Adrenal gland (tissue), 12 donors: ENCODE data around the gene PORCN. TPM values are rescaled to one million over a fixed set of nuclear protein-coding genes. Genes with fewer than 3 reads are reported as not detected.

Experiments
- DNase-seq, 7 donors: peaks; one replicate each; pipeline ENCODE4 v3.0.0-alpha.2; 2019 to 2020
- H3K27ac ChIP-seq, 5 donors: fragments of 200-600 bp; sonication (generic) in 4 of 5; 1 replicate in 3 of 5; 2 replicates in 2 of 5; pipeline versions ENCODE4 v1.5.1 to v1.8.0; 2016 to 2020; ENCODE audit warnings: mild to moderate bottlenecking in 1 of 5
- H3K27me3 ChIP-seq: fragments of 200-600 bp; 2 replicates; pipeline ENCODE4 v1.8.0; 2021
- H3K36me3 ChIP-seq, 2 donors: fragments of 200-600 bp; replicated peaks in 1 of 2; 1 replicate in 1 of 2; 2 replicates in 1 of 2; pipeline versions ENCODE4 v1.5.1 to v1.8.0; 2018 to 2022
- H3K4me1 ChIP-seq, 2 donors: fragments of 200-600 bp; replicated peaks in 1 of 2; 1 replicate in 1 of 2; 2 replicates in 1 of 2; pipeline versions ENCODE4 v1.5.1 to v1.8.0; 2018 to 2021
- H3K4me3 ChIP-seq, 4 donors: fragments of 200-600 bp; sonication (generic) in 3 of 4; one replicate each; pipeline ENCODE4 v1.5.1; 2016 to 2018
- H3K9me3 ChIP-seq, 3 donors: fragments of 200-600 bp; sonication (generic) in 1 of 3; replicated peaks in 1 of 3; 1 replicate in 2 of 3; 2 replicates in 1 of 3; pipeline versions ENCODE4 v1.5.1 to v1.8.0; 2016 to 2021
- CTCF ChIP-seq, 6 experiments: fragments of 450-650 bp in 4 of 6; fragments of 200-600 bp in 2 of 6; sonication (generic) in 1 of 6; IDR thresholded peaks; 1 replicate in 5 of 6; 2 replicates in 1 of 6; pipeline versions ENCODE4 v1.5.1 to v1.8.0; 2016 to 2021; ENCODE audit warnings: antibody characterized with exemption in 6 of 6, mild to moderate bottlenecking in 2 of 6, moderate library complexity in 1 of 6
- POLR2A ChIP-seq, 2 donors: fragments of 450-650 bp; IDR thresholded peaks; one replicate each; pipeline ENCODE4 v1.6.1; 2017; ENCODE audit warnings: antibody characterized with exemption in 2 of 2, mild to moderate bottlenecking in 2 of 2, moderate library complexity in 1 of 2
- WGBS, 4 donors: extraction: QIAGEN DNeasy Blood & Tissue Kit in 2 of 4; methylation state at CpG; one replicate each; pipeline versions ENCODE4 v1.1.5 to v1.1.7; 2013 to 2017; 5-methylcytosine and 5-hydroxymethylcytosine counted together
- intact Hi-C, 2 donors: fragments of 100-400 bp; cut with DNase I; formaldehyde crosslinking; loops; one replicate each; pipeline versions ENCODE4 v1.14.1 to v1.15.0; 2022 to 2023
- polyA plus RNA-seq, 3 donors: library from polyadenylated mRNA; stranded (reverse); fragments of 200-250 nt in 2 of 3; fragments of 350-450 nt in 1 of 3; fragmentation: Illumina TruSeq in 1 of 3; extraction: RNeasy Lipid Tissue Mini Kit (QIAGEN cat#74804) in 1 of 3; gene quantifications; one replicate each; pipeline ENCODE4 v1.2.3, GENCODE V29; 2013 to 2014
- total RNA-seq, 9 donors: library from RNA; depleted of rRNA in 4 of 9; stranded (reverse); fragments of >200 nt in 4 of 9; fragments of 120-200 nt in 1 of 9; fragmentation: NEBNext Ultra II Directional in 1 of 9; extraction: Animal tissue kit (Norgen Biotek cat#: 25700) in 1 of 9; gene quantifications; one replicate each; pipeline versions ENCODE4 v1.1.0 to v1.2.4, GENCODE V29; 2013 to 2023
- donor health status: healthy with polysubstance abuse.
- donor health status: Bipolar disorder and iron deficiency.
- donor health status: DM: yes; HTN: yes; CAD: no.
- donor health status: DM: no; HTN: no; CAD: no.
- donor health status: DM: no; HTN: no; CAD: no.
- donor health status: DM: yes; HTN: yes; CAD: no.

The PORCN gene
- total and polyA plus RNA-seq, 12 donors = 9.5 to 290 (median 86.3) TPM

- H3K36me3 ChIP-seq = no peaks in the 10 kb centered on the region
- 80 to 91% (median 84%) methylated on average over 1 to 9 of the region's 9 CpGs for WGBS, 4 donors
- no peaks in the 10 kb centered on the region for H3K4me1 ChIP-seq
- no peak for DNase-seq
- no peaks in the 10 kb centered on the region for H3K9me3 ChIP-seq
- no peak overlapping the region for H3K4me3 ChIP-seq
- H3K27me3 ChIP-seq = no peaks in the 10 kb centered on the region
- no peak overlapping the region for H3K27ac ChIP-seq
- intact Hi-C loops = loop anchor here in 1 of 2 donors (10.0 kb wide), 1 partner anchor 407 kb away; no protein-coding TSS in a partner anchor
- TF ChIP-seq CTCF (IDR thresholded peaks at IDR 0.05) (no peak), POLR2A (IDR thresholded peaks at IDR 0.05) (no peak)
Observed at GRCh38 chrX:48491809-48492208, 17.0 kb upstream of the PORCN start.

GRCh38 chrX:48492293-48492910, 16.4 kb upstream of the PORCN start:
- Histone ChIP-seq H3K4me3 (no peak overlapping the region), H3K36me3 (no peaks in the 10 kb centered on the region), H3K9me3 (no peaks in the 10 kb centered on the region), H3K27ac (peak overlapping the region in 1 of 5 donors; percentile 3), H3K4me1 (no peaks in the 10 kb centered on the region), H3K27me3 (no peaks in the 10 kb centered on the region)
- DNase-seq = peak in 1 of 7 donors; percentile 11
- 51 to 71% (median 67%) methylated on average over 6 to 7 of the region's 7 CpGs for WGBS, 4 donors
- intact Hi-C loops = loop anchor here in 1 of 2 donors (10.0 kb wide), 1 partner anchor 408 kb away; no protein-coding TSS in a partner anchor
- no peak for TF ChIP-seq CTCF (IDR thresholded peaks at IDR 0.05)
- no peak for TF ChIP-seq POLR2A (IDR thresholded peaks at IDR 0.05)

GRCh38 chrX:48493890-48494364, 14.9 kb upstream of the PORCN start:
- Histone ChIP-seq H3K27me3 (no peaks in the 10 kb centered on the region), H3K4me1 (no peaks in the 10 kb centered on the region), H3K36me3 (no peaks in the 10 kb centered on the region), H3K9me3 (no peaks in the 10 kb centered on the region), H3K4me3 (no peak overlapping the region), H3K27ac (no peak overlapping the region)
- peak in 6 of 7 donors; percentile 58 to 71 (median 65) for DNase-seq
- TF ChIP-seq CTCF (IDR thresholded peaks at IDR 0.05) (peak in 5 of 6 experiments; percentile 23 to 48 (median 38)), POLR2A (IDR thresholded peaks at IDR 0.05) (no peak)
- intact Hi-C loops = loop anchor here in 1 of 2 donors (10.0 kb wide), 1 partner anchor 409 kb away; no protein-coding TSS in a partner anchor
- 9 to 36% (median 24%) methylated on average over 7 to 10 of the region's 10 CpGs for WGBS, 4 donors

- intact Hi-C loops = loop anchor here in 1 of 2 donors (10.0 kb wide), 1 partner anchor 412 kb away; no protein-coding TSS in a partner anchor
- Histone ChIP-seq H3K9me3 (no peaks in the 10 kb centered on the region), H3K27me3 (no peaks in the 10 kb centered on the region), H3K36me3 (no peaks in the 10 kb centered on the region), H3K4me1 (no peaks in the 10 kb centered on the region), H3K27ac (no peak overlapping the region), H3K4me3 (no peak overlapping the region)
- DNase-seq = peak in 2 of 7 donors; percentile 15 to 40
- no peak for TF ChIP-seq POLR2A (IDR thresholded peaks at IDR 0.05)
- TF ChIP-seq CTCF (IDR thresholded peaks at IDR 0.05) = no peak
- WGBS, 4 donors = 72 to 89% (median 78%) methylated on average over 1 to 4 of the region's 4 CpGs
Observed at GRCh38 chrX:48496660-48497059, 12.1 kb upstream of the PORCN start.
